NCI-H187 (cell line): ENCODE data around the gene RAD51B.

Source experiments
- DNase-seq, 2 experiments: peaks; one replicate each; lab custom pipeline; 2025; lab: John Stamatoyannopoulos, UW

RAD51B gene

DNA sequence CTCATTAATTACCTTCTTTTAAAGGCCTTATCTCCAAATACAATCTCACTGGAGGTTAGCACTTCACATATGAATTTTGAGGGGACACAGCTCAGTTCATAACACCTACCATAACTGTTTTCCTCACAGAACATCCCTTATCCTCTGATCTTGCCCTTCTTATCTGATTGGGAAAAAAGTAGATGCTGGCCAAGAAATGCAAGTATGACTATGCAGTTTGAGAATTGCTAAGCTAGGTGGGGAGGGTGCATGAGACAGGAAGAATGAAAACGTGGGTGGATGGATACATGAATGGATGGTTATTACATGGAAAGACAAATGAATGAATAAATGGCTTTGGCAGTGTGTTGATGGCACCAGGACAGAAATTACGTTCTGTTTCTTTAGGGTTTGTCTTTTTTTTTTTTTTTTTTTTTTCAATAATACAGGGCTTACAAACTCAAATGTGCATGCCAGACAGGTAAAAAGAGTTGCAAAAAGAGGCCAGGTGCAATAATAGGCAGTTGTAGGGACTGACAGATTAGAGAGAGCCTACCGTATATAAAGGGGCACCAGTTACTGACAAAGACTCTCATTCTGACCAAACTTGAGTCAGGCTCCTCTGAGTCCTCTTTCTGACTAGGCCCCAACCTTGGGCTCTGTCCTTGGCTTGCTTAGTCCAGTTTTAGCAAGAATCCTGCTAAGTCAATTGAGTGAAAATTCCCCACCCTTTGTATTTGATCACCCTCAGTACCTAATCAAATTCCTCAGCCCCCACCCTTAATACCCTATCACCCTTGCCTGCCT is 668.4 kb downstream of the RAD51B start:
- no peak for DNase-seq

DNA sequence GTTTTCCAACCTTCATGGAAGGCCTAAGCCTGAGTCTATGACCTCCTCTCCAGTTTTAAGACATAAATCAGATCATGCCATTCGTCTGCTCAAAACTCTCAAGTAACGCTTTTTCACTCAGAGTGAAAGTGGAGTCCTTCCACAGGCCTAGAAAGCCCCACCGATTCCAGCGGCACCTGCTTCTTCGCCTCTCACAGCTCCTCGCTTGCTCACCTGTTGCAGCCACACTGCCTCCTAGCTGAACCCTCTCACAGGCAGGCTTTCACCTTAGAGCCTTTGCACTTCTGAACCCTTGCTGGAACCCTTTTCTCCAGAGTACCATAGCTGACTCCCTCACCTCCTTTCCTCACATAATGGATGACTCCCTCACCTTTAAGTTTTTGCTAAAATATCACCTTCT is 672.2 kb downstream of the RAD51B start:
- DNase-seq, result no peak

DNA sequence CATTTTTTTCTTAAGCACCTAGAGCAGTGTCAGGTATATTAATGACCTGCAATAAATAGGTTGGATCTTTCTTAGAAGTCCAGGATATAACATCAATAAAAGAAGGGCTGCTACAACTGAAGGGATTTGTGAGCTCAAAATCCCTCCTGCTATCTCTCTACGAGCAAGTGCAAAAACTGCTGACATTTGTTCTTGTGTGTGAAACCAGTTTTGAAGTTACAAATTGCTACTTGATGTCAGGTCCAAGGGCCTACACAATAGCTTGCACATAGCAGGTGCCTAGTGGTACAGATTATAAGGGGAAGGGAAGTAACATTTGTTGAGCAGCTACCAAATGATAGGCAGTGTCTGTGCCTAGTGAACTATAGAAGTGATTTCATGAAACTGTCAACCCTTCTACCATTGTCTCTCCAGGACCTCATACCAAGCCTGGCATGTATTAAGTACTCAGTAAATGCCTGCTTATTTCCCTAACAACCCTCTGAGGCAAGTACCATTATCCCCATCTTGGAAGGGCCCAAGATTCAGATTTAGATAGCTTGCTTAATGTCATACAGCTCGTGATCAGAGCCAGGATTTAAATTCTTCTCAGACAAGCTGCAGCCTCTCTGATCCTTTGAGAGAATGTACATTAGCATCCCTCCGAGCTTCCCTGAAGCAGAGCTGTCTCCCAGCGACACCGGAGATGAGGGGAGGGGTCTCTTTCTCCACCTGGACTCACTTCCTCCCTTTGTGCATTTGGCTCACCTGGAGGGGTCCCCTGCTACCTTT is 673.0 kb downstream of the RAD51B start:
- no peak for DNase-seq

DNA sequence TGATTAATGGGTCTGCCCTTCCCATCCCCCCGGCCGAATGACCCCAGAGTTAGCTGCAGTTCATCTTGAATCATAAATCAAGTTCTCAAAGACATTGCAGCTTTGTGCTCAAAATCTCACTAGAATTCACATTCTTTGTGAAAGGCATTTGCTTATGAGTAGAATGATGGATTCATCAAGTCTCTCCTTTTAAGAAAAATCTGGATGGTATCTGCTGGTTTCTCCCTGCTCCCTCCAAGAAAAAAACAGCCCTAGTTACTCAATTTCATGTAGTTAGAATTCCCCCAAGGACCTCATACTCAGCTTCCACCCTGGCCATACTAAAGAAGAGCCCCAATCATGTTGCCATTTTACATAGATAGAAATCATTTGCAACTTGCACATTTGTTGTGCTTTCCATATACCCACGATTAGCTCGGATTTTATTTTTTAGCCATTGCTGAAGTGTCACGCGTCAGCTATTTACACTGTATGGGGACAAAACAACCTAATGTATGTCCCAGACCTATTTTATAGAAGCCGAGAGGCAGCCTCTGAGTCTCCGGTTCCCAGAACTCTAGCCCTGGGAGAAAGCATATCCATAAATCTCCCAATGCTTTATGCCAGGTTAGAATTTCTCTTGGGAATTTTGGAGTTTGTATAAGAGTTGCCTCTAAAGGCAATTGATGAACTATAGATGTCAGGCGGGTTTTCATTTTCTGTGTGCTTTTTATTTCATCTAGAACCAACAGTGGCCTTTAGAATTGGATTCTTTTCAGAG is 673.8 kb downstream of the RAD51B start:
- DNase-seq, result no peak

DNA sequence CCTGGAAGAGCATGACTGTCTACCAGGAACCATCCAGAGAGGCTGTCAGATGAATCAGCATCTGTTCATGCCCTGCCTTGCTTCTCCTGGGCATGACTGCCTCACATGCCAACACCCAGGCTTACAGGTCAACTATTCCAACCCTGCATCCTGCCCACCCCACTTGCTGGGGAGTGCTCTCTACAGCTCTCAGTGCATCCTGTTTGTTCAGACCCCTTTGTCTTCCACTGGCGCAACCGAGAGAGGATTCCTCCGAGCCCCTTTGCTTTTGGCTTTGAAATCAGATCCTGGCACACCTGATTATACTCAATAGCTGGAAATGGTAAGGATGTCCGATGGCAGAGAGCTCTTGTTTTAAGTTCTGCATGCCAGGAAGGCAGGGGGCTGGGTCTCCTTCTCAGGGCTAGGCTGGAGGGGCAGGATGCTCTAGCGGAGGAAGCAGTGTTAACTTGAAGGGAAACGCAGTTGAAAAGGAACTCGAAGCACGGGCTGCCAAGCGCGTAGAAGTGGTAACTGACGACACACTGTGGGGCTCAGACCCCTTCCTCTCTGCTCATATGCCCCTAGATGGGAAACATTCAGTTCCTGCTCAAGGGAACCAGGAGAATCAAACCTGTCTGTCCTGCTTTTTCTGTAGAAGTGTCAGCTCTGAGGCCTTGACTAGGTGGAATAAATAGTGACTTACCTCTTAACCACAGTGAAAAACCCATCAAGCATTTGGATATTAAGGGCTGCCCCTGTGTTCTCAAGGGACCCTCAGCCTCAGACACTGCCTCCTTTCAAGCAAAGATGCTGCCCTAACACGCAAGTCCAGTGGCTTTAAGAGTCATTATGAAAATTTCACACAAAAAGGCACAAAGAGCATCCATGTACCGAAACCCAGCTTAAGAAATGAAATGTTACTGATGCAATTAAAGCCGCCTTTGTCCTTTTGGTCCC is 675.8 kb downstream of the RAD51B start:
- DNase-seq, result no peak

DNA sequence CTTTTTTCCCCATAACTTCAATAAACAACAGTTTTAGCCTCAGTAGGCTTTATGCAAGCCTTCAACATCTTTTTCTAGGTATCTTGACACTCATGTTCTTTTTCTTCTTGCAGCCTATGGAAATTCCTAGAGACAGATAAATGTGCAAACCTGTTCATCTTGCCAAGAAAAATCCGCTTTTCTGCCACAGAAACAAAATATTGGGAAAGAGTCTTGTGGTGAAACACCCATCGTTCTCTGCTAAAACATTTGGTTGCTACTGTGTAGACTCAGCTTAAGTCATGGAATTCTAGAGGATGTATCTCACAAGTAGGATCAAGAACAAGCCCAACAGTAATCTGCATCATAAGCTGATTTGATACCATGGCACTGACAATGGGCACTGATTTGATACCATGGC is 677.4 kb downstream of the RAD51B start:
- DNase-seq, result no peak

DNA sequence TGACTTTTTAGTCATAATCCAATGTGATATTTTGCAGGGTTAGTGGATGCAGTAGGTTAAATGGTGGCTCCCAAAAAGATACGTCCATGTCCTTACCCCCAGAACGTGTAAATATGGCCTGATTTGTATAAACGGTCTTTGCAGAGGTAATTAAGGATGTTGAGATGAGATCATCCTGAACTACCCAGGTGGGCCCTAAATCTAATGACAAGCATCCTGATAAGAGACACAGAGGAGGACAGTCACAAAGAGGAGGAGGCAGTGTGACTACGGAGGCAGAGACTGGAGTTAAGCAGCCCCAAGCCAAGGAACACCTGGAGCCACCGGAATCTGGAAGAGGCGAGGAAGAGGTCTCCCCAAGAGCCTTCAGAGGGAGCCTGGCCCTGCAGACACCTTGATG is 679.9 kb downstream of the RAD51B start:
- no peak for DNase-seq

DNA sequence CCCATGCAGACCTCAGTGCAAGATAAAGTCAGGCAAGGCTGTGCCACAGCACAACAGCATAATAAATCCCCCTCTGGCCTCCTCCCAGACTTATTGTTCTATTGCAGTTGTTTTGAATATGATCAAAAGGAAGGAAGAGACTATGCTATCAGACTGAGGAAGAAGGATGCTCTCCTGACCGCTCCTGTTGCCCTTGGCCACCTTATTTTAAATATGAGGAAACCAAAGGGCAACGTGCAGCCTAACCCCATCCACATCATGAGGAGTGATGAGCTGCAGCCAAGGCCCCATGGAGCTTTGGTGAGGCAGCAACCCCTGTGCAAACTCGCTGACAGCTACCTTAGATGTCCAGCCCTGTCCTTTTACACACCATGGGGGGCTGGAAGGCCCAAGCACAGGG is 681.6 kb downstream of the RAD51B start:
- DNase-seq, result no peak

DNA sequence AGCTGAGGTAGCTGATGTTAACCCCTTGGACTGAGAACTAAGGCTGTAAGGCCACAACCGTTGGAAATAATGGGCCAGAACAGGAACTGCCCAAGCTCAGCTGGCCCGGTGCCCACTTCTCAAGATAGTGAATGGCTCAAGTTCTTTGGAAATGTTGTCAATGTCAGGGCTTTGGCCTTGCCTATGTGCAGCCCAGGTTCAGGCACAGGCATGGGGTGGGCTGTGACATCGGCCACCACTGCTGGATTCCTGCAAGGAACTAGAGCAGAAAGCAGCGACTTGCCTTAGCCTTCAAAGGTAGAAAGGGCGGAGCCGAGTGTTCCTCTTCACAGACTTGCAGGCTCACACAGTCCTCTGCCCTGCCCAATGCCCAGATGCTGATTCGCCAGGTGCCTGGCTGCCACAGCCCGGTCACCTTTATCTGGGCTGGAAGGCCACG is 682.1 kb downstream of the RAD51B start:
- no peak for DNase-seq

DNA sequence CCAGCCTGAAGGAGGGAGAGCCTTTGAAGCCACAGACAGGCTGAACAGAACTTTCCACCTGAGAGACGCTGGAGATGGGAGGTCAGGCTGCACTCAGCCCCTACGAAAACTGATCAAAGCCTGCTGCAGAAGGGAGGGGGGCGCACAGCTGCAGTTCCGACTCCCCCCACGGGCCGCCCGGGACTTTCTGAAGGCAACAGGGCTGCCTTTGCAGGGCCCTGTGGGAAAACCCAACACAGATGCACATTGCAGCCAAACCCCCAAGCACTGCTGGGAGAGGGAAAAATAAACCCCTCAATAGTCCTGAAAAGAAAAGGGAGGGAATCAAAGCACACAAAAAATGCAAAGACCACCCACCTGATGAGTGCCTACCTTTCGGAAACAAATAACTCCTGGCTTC is 682.7 kb downstream of the RAD51B start:
- no peak for DNase-seq

DNA sequence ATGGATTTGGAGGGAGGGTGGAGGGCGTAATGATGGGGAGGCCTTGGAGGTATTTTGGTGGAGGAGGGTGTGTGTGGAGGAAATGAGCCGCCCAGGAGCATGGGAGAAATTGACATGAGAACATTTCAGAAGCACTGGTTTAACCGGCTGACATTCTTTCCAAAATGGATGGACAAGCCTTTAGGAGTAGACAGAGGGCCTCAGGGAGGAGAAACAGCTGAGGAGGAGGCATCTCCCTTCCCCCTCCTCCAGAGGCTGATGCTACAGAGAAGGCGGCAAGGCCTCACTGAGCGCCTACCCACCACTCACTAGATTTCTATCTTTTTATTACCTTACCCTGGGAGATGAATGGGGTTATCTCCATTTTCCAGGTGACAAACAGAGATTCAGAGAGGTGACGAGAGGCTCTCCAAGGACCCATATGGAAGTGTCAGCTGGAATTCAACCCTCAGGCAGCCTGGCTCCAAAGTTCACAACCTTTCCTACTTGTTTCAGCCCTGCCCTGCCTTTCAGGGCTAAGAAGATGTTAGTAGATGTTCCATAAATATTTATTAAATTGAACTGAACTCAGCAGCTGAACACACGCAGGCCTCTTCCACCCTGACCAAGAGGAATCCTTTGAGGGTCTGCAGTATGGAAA is 683.7 kb downstream of the RAD51B start:
- DNase-seq, result no peak

DNA sequence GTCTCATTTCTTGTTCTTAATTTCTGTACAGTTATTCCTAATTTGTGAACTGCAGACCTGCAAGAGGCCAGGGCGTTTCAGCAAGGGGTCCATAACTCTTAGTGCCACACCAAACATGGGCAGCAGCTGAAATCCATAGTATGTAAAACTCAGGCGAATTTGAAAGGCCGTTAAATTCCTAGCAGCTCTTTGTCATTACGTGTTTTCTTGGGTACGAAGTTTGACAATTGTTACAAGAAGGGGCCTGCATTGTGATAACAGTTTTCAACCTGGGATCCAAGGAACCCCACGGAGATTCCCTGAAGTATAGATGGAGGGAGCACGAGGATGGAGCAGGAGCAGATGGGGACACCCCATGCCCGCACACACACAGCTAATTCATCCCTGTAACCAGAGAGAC is 685.3 kb downstream of the RAD51B start:
- DNase-seq, result no peak

DNA sequence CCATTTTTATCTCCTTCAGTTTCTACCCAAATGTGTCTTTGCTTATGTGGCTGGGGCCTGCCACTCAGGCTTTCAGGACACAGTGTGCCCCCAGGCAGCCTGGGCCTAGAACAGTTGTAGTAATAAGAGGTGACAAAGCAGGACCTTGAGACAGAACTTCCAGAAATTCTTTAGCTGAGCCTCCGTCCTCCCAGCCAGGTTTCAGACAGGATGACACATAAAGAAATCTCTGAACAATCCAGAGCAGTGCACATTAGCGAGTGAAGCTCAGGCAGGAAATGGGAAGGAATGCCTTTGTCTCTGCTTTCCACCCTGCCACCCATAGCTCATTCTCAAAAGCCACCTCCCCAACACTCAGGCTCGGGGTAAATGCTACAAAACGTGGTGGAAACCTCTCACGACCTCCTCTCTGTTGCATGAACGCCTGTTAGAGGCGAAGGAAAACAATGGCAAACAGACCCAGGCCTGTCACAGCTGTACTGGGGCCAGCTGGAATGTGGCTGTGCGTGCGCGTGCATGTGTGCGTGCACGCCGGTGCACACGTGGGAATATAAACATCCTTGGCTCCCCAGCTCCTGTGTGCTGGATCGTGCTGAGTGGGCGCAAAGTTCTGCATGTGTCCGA is 686.6 kb downstream of the RAD51B start:
- no peak for DNase-seq

DNA sequence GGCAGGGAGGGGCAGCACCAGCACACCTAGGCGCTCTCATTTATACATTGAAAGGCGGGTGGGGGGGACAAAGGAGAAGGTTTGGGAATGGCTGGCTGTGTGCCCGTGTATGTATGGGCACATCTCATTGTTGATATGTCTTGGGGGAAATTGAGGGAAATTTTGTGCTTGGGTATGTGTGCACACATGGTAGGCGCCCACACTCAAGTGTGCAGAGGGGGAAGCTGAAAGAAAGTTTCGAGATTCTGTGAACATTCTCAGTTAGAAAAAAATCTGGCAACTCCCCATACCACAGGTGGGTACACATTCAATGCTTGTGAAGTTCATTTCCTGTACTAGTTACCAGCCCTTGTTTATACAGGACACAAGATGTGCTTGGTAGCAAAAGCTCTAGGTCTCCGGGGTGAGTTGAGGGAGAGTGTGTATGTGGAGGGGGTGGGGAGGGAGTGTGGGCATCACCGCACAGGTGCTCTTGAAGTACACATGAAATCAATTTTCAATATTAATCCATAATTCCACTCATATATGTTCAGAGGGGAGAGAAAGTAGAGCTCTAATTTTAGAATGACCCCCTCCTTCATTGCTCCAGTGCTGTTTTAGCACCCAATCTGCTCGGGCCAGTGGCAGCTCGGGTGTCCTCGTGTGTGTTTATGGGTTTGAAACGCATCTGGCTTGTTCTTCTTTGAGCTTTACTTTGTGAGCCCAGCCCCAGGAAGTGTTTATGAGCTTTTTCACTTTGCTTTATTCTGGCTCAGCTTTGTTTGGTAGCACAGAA is 687.3 kb downstream of the RAD51B start:
- no peak for DNase-seq

DNA sequence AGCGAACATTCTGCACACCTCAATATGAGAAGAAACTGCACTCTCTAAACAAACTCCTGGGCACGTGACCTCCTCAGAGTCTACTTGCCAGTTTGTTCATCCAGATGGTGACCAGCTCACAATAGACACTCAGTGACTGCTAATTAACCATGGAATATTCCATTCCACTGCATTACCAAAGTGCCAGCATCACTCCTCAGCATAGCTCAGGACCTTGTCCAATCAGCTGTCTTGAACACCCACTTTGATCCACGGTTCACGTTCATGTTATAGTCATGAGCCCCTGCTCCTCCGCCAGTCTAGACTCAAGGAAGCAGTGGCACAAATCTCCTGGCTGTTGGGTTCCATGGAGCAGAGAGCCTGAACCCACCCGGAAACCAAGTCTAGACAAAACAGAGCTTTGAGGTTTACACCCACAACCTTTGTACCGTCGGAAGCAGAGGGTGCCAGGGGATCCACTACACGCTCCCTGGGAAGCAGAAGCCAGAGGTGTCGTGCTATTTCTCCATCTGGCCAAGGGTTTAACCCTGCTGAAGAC is 688.0 kb downstream of the RAD51B start:
- no peak for DNase-seq

DNA sequence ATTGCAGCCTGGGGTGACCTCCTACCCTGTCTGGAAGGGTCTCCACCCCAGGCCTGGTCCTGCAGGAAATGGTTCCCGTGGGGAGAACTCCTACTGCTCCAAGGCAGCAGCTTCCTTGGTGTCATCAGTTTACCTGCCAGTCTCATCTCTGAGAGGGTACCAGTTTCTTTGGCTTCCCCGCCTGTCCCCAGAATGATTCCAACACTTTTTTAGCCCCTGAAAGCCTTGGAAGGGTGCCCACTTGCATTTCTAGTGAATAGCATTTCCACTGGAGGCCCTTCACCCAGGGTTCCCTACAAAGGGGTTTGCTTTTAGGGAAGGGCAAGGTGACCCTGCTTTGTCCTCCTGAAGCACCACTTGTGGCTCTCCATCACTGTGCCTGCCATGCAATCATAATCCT is 689.0 kb downstream of the RAD51B start:
- DNase-seq, result no peak

DNA sequence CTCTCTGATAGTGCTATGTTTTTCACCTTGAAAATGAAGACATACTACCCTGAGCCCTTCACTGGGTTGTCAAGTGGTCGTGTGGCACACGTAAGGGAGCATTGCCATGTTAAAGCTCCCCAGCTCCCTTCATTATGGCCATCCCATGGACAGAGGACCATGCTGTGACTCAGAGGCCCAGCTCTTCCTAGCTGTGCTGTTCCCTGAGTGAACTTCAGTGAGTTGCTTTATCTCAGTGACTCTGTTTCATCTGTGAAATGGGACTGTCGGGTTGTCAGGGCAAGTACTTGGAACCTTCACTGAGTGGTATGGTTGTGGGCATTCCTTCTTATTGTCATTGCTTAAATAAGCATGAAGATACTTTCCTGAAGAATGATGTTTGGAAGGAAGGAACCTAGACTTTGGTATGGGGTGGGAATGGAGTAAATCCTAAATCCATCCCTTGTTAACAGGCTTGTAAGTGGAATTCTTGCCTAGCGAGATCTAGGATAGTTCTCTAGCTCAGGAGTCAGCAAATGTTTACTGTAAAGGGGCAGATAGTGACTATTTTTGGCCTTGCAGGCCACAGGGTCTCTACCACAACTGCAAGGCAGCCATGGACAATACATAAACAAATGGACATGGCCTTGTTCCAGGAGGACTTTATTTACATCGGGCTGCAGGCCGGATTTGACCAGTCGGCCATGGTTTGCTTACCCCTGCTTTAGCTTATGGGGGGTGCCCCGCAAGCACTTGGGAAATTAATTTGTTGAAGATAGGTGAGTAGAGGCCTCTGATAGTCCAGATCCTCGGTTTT is 689.8 kb downstream of the RAD51B start:
- DNase-seq, result no peak

DNA sequence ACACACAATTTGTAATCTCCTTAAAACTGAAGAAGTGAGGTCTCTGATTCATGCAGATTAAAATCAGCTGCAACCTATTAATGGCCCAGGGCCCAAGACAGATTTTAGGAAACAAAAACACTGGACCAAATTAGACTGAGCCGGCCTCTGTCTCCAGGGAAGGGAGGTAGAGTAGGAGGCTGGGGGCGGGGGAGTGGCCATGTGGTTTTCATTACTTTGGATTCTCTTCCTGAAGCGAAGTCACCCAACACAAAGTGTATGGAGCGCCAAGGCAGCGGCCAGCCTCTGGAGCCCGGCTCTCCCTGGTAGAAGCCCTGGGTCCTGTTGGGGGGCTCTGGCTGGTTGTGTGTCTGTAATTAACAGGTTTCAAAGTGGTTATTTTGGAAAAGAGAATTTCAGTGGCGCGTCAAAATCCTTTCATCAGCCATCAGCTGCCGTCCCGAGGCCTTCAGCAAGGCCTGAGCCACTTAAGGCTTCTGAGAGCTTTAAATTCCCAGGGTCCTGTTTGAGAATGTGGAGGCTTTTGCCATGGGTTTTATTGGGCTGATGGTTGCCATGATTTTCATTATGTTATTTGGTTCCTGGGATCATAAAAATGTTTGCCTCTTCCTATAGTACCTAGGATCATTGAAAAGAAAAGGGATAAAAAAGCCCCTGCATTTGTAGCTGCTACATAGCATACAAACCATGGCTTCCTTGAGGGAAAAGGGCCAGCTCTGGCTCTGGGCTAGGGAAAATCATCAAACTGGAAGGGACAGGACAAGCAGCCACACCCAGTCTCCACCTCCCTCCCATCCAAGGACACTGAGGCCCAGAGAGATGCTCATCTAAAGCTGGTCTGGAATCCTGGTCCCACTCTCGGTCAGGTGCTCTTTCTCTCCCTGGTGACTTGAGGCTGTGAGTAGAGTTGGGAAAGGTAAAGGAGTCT is 690.9 kb downstream of the RAD51B start:
- DNase-seq, result no peak
